Measurements from ENCODE around the gene MAP4K4.

The MAP4K4 gene

DNA sequence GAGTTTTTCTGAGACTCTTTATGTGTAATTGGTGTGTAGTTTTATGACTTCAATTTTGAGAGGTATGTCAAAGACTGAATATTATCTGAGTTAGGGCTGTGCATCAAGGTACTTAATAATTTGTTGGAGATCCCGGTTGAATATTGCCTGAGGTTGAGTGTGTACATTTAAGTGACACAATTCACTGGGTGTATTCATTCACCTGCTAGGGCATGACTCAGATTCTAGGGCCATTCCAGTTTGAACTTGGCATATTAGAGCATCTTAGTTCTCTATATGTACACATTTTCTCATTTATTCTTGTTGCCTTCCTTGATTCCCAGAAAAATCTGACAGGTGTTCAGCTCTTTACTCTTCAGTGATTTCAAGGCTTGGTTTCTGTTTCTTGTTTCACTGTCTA lies 12.5 kb downstream of the MAP4K4 start:
- H3K4ac ChIP-seq (ENCODE audit: low read length) = no peak overlapping the region
- no peak overlapping the region for H3K4me2 ChIP-seq (ENCODE audit: insufficient read depth, low read length, poor library complexity, severe bottlenecking)
- peaks cover 2% of the 10 kb centered on the region for H3K79me1 ChIP-seq (ENCODE audit: low read depth, low read length)
- DNase-seq (ENCODE audit: low spot score) = no peak
- no peak overlapping the region for H2BK5ac ChIP-seq (ENCODE audit: low read length)
- H4K8ac ChIP-seq (ENCODE audit: low read depth, low read length) = no peak overlapping the region
- H3K27ac ChIP-seq (replicated peaks; ENCODE audit: low read length) = no peak overlapping the region
- H3K4me3 ChIP-seq (ENCODE audit: low read length in 2 of 2) = no peak overlapping the region
- no peak overlapping the region for H2AK5ac ChIP-seq (ENCODE audit: low read depth, low read length)
- no peak overlapping the region for H3K14ac ChIP-seq (ENCODE audit: low read length)
- no peak overlapping the region for H3K18ac ChIP-seq (ENCODE audit: low read length)
- H3K4me1 ChIP-seq (ENCODE audit: control insufficient read depth in 2 of 2, insufficient read depth in 1 of 2, low read depth in 1 of 2, low read length in 2 of 2) = peaks cover 7 to 16% of the 10 kb centered on the region in 2 donors
- no CpG with 5 or more reads among the region's 1 CpG for WGBS, 2 donors (ENCODE audit: extremely low coverage in 2 of 2, insufficient read length in 2 of 2, insufficient replicate concordance in 1 of 2)
- peaks cover 0 to 21% of the 10 kb centered on the region in 2 donors for H3K9me3 ChIP-seq (replicated peaks in 1 of 2; ENCODE audit: control insufficient read depth in 2 of 2, insufficient read depth in 1 of 2, low read depth in 1 of 2, low read length in 2 of 2)
- no peak overlapping the region for H2BK12ac ChIP-seq (ENCODE audit: low read length)
- H3K36me3 ChIP-seq (replicated peaks in 1 of 2; ENCODE audit: control insufficient read depth in 2 of 2, insufficient read depth in 2 of 2, low read length in 2 of 2) = peaks cover 0 to 52% of the 10 kb centered on the region in 2 donors
- H4K91ac ChIP-seq (ENCODE audit: low read depth, low read length, poor library complexity) = no peak overlapping the region
- H2BK15ac ChIP-seq (ENCODE audit: low read length) = no peak overlapping the region
- no peak overlapping the region for H3K9ac ChIP-seq (ENCODE audit: low read depth, low read length, poor library complexity)
- no peak overlapping the region for H2BK120ac ChIP-seq (ENCODE audit: low read depth, low read length)
- H3K27me3 ChIP-seq (ENCODE audit: control insufficient read depth in 3 of 3, insufficient read depth in 3 of 3, low read depth in 1 of 3, low read length in 3 of 3) = no peaks in the 10 kb centered on the region
- H2AFZ ChIP-seq (ENCODE audit: low read length) = no peak overlapping the region
- H3K23ac ChIP-seq (ENCODE audit: low read depth, low read length, poor library complexity) = no peak overlapping the region

DNA sequence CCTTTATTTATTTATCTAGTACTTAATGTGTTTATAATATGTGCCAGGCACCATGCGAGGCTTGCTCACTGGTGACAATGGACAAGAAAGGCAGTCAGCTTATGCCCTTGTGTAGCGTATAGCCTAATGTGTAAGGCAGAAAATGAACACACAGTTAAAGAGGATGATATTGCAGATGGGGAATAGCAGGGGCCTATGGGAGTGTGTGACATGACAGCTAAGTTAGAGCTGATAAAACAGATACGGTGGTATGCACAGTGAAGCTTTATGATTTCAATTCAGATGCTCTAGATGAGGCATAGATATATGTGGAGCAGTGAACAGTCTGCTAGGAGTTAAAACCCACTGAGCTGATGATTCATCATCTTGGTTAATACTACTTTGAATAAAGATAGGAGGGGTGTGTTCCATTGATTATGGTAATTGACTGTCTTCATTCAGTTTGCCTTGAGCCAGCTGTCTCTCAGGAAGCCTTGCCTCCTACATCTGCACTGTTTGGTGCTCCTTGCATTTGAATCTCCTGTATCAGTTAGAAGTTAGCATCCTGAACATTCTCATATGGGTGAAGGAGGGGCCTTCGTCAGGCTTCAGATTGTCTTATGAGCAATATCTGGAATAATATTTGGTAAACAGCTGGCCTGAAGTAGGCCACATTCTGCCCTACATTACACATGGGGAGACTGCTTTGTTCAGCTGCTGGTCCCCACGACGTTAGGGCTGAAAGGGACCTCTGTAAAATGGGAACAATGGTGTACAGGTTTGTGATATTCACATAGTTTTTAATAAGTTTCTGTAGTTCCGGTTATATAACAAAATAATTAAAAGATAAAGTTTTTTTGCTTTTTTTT lies 13.2 kb downstream of the MAP4K4 start:
- Histone ChIP-seq H4K8ac (ENCODE audit: low read depth, low read length) (no peak overlapping the region), H3K23ac (ENCODE audit: low read depth, low read length, poor library complexity) (no peak overlapping the region), H3K18ac (ENCODE audit: low read length) (no peak overlapping the region), H2BK120ac (ENCODE audit: low read depth, low read length) (no peak overlapping the region), H2AK5ac (ENCODE audit: low read depth, low read length) (no peak overlapping the region), H2BK15ac (ENCODE audit: low read length) (no peak overlapping the region), H3K14ac (ENCODE audit: low read length) (no peak overlapping the region), H2BK12ac (ENCODE audit: low read length) (no peak overlapping the region), H2BK5ac (ENCODE audit: low read length) (no peak overlapping the region), H3K9me3 (replicated peaks in 1 of 2; ENCODE audit: control insufficient read depth in 2 of 2, insufficient read depth in 1 of 2, low read depth in 1 of 2, low read length in 2 of 2) (peaks cover 0 to 25% of the 10 kb centered on the region in 2 donors), H3K4me2 (ENCODE audit: insufficient read depth, low read length, poor library complexity, severe bottlenecking) (peak overlapping the region; percentile 18), H2AFZ (ENCODE audit: low read length) (no peak overlapping the region), H3K36me3 (replicated peaks in 1 of 2; ENCODE audit: control insufficient read depth in 2 of 2, insufficient read depth in 2 of 2, low read length in 2 of 2) (peaks cover 0 to 51% of the 10 kb centered on the region in 2 donors), H3K4ac (ENCODE audit: low read length) (no peak overlapping the region), H3K9ac (ENCODE audit: low read depth, low read length, poor library complexity) (no peak overlapping the region), H3K4me3 (ENCODE audit: low read length in 2 of 2) (no peak overlapping the region), H3K4me1 (ENCODE audit: control insufficient read depth in 2 of 2, insufficient read depth in 1 of 2, low read depth in 1 of 2, low read length in 2 of 2) (peaks cover 7 to 16% of the 10 kb centered on the region in 2 donors), H3K79me1 (ENCODE audit: low read depth, low read length) (peaks cover 2% of the 10 kb centered on the region), H3K27me3 (ENCODE audit: control insufficient read depth in 3 of 3, insufficient read depth in 3 of 3, low read depth in 1 of 3, low read length in 3 of 3) (no peaks in the 10 kb centered on the region), H3K27ac (replicated peaks; ENCODE audit: low read length) (no peak overlapping the region), H4K91ac (ENCODE audit: low read depth, low read length, poor library complexity) (no peak overlapping the region)
- no CpG with 5 or more reads among the region's 7 CpGs for WGBS, 2 donors (ENCODE audit: extremely low coverage in 2 of 2, insufficient read length in 2 of 2, insufficient replicate concordance in 1 of 2)
- no peak for DNase-seq (ENCODE audit: low spot score)

DNA sequence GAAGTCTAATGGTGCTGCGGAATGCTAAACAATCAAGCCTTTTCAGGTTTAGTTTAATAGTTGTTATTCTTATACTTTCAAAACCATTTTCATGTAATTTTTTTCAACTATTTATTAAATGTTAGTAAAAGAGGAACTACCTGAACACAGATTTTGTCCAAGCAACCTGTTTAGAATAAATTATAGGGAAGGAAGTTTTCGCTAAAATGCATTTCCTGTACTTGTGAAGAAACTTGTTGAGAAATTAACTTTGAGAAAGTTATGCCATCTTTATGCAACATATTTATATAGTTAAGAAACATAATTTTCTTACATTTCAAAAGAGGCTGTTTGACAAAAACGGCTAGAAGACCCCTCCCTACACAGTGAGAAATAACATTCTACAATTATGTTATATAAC lies 16.6 kb downstream of the MAP4K4 start:
- no peak overlapping the region for H2AK5ac ChIP-seq (ENCODE audit: low read depth, low read length)
- H3K79me1 ChIP-seq (ENCODE audit: low read depth, low read length) = no peaks in the 10 kb centered on the region
- H3K4me2 ChIP-seq (ENCODE audit: insufficient read depth, low read length, poor library complexity, severe bottlenecking) = no peak overlapping the region
- H2BK5ac ChIP-seq (ENCODE audit: low read length) = no peak overlapping the region
- no peak overlapping the region for H3K18ac ChIP-seq (ENCODE audit: low read length)
- H3K14ac ChIP-seq (ENCODE audit: low read length) = no peak overlapping the region
- no peak overlapping the region for H2BK15ac ChIP-seq (ENCODE audit: low read length)
- no peak overlapping the region for H3K4ac ChIP-seq (ENCODE audit: low read length)
- no peak overlapping the region for H4K91ac ChIP-seq (ENCODE audit: low read depth, low read length, poor library complexity)
- peaks cover 7 to 12% of the 10 kb centered on the region in 2 donors for H3K4me1 ChIP-seq (ENCODE audit: control insufficient read depth in 2 of 2, insufficient read depth in 1 of 2, low read depth in 1 of 2, low read length in 2 of 2)
- peaks cover 0 to 42% of the 10 kb centered on the region in 2 donors for H3K36me3 ChIP-seq (replicated peaks in 1 of 2; ENCODE audit: control insufficient read depth in 2 of 2, insufficient read depth in 2 of 2, low read length in 2 of 2)
- no peaks in the 10 kb centered on the region for H3K27me3 ChIP-seq (ENCODE audit: control insufficient read depth in 3 of 3, insufficient read depth in 3 of 3, low read depth in 1 of 3, low read length in 3 of 3)
- H3K23ac ChIP-seq (ENCODE audit: low read depth, low read length, poor library complexity) = no peak overlapping the region
- H3K9ac ChIP-seq (ENCODE audit: low read depth, low read length, poor library complexity) = no peak overlapping the region
- no peak for DNase-seq (ENCODE audit: low spot score)
- no peak overlapping the region for H3K27ac ChIP-seq (replicated peaks; ENCODE audit: low read length)
- no CpG with 5 or more reads among the region's 3 CpGs for WGBS, 2 donors (ENCODE audit: extremely low coverage in 2 of 2, insufficient read length in 2 of 2, insufficient replicate concordance in 1 of 2)
- H3K4me3 ChIP-seq (ENCODE audit: low read length in 2 of 2) = no peak overlapping the region
- peaks cover 0 to 15% of the 10 kb centered on the region in 2 donors for H3K9me3 ChIP-seq (replicated peaks in 1 of 2; ENCODE audit: control insufficient read depth in 2 of 2, insufficient read depth in 1 of 2, low read depth in 1 of 2, low read length in 2 of 2)
- no peak overlapping the region for H4K8ac ChIP-seq (ENCODE audit: low read depth, low read length)
- no peak overlapping the region for H2BK12ac ChIP-seq (ENCODE audit: low read length)
- no peak overlapping the region for H2BK120ac ChIP-seq (ENCODE audit: low read depth, low read length)
- no peak overlapping the region for H2AFZ ChIP-seq (ENCODE audit: low read length)

DNA sequence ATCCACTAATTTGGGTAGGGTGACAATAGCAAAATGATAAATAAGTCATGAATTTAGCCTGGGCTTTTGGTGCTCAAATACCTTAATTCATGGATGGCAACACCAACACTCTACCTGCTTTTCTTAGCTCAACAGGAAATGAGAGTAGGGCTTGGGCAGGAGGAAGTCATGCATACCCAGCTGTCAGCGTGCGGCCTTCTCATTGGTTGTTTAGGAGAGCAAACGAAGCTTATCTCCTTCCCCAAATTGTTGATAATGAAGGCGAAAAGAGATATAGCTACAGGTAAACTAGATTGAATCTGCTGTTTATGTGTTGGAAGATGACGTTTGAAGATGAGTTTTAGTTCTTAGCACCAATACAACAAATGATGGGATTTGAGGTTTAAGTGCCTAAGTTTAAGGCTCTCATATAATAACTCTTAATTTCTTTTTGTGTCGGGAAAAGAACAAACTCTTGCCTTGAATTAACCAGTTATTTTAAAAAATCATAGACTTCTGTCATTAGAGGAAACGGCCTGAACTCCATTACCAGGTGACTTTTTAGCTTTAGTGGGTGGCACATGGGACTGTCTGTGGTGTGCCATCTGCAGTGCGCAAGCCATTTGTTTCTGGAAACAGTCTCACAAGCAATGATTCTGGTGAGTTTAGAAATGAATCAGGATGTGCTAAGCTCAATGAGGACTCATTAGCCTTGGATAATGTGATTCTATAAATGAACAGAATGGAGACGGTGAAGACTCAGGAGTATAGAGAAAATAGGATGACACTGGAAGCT lies 19.8 kb downstream of the MAP4K4 start:
- Histone ChIP-seq H3K9me3 (replicated peaks in 1 of 2; ENCODE audit: control insufficient read depth in 2 of 2, insufficient read depth in 1 of 2, low read depth in 1 of 2, low read length in 2 of 2) (peaks cover 0 to 27% of the 10 kb centered on the region in 2 donors), H4K91ac (ENCODE audit: low read depth, low read length, poor library complexity) (no peak overlapping the region), H3K4me3 (ENCODE audit: low read length in 2 of 2) (no peak overlapping the region), H3K18ac (ENCODE audit: low read length) (no peak overlapping the region), H3K4ac (ENCODE audit: low read length) (no peak overlapping the region), H3K36me3 (replicated peaks in 1 of 2; ENCODE audit: control insufficient read depth in 2 of 2, insufficient read depth in 2 of 2, low read length in 2 of 2) (peaks cover 0 to 49% of the 10 kb centered on the region in 2 donors), H2BK120ac (ENCODE audit: low read depth, low read length) (no peak overlapping the region), H2BK12ac (ENCODE audit: low read length) (no peak overlapping the region), H3K27ac (replicated peaks; ENCODE audit: low read length) (no peak overlapping the region), H2AFZ (ENCODE audit: low read length) (no peak overlapping the region), H3K4me2 (ENCODE audit: insufficient read depth, low read length, poor library complexity, severe bottlenecking) (no peak overlapping the region), H2BK15ac (ENCODE audit: low read length) (no peak overlapping the region), H3K27me3 (ENCODE audit: control insufficient read depth in 3 of 3, insufficient read depth in 3 of 3, low read depth in 1 of 3, low read length in 3 of 3) (no peaks in the 10 kb centered on the region), H3K14ac (ENCODE audit: low read length) (no peak overlapping the region), H2AK5ac (ENCODE audit: low read depth, low read length) (no peak overlapping the region), H2BK5ac (ENCODE audit: low read length) (no peak overlapping the region), H3K4me1 (ENCODE audit: control insufficient read depth in 2 of 2, insufficient read depth in 1 of 2, low read depth in 1 of 2, low read length in 2 of 2) (no peaks in the 10 kb centered on the region), H4K8ac (ENCODE audit: low read depth, low read length) (no peak overlapping the region), H3K23ac (ENCODE audit: low read depth, low read length, poor library complexity) (no peak overlapping the region), H3K79me1 (ENCODE audit: low read depth, low read length) (no peaks in the 10 kb centered on the region), H3K9ac (ENCODE audit: low read depth, low read length, poor library complexity) (no peak overlapping the region)
- WGBS, 2 donors (ENCODE audit: extremely low coverage in 2 of 2, insufficient read length in 2 of 2, insufficient replicate concordance in 1 of 2) = no CpG with 5 or more reads among the region's 9 CpGs
- DNase-seq (ENCODE audit: low spot score) = no peak
